ENCODE measurements around the gene KIFC1.

GRCh38 chr6:33397541-33397940 is 5.9 kb downstream of the KIFC1 start:
- TF ChIP-seq CTCF (conservative IDR thresholded peaks at IDR 0.05) (no peak), ZFX (IDR thresholded peaks at IDR 0.05) (no peak)
